Pancreas (tissue), 10 donors: ENCODE data around the gene SAMMSON. TPM values are rescaled to one million over a fixed set of nuclear protein-coding genes. Genes with fewer than 3 reads are reported as not detected.
A peak's percentile ranks its signal among the peaks of the same experiment; 100 is the strongest.

ENCODE experiments used
- ATAC-seq, 4 donors: fragments of 200-7000 bp; cut with Tn5 transposase; one replicate each; pipeline versions ENCODE4 v1.8.0 to v1.9.1; 2020; ENCODE audit warnings: mild to moderate bottlenecking in 4 of 4, moderate library complexity in 4 of 4
- DNase-seq, 6 donors: peaks; one replicate each; pipeline ENCODE4 v3.0.0-alpha.2; 2020
- FAIRE-seq: peaks from 2 replicates; lab custom pipeline; 2012; peaks lifted over from hg19 to GRCh38; lab: Jason Lieb, UNC
- H3K27ac ChIP-seq, 4 donors: fragments of 200-600 bp; sonication (generic); 1 replicate in 3 of 4; 2 replicates in 1 of 4; pipeline versions ENCODE4 v1.5.0 to v1.8.0; 2020
- H3K27me3 ChIP-seq, 4 donors: fragments of 200-600 bp; one replicate each; pipeline ENCODE4 v1.8.0; 2021
- H3K36me3 ChIP-seq, 3 donors: fragments of 200-600 bp; sonication (generic) in 1 of 3; one replicate each; pipeline versions ENCODE4 v1.5.0 to v1.8.0; 2020 to 2021
- H3K4me1 ChIP-seq, 3 donors: fragments of 200-600 bp; one replicate each; pipeline ENCODE4 v1.8.0; 2021
- H3K4me3 ChIP-seq, 4 donors: fragments of 200-600 bp; sonication (generic) in 2 of 4; one replicate each; pipeline versions ENCODE4 v1.5.0 to v1.8.0; 2020 to 2021
- H3K9me3 ChIP-seq, 4 donors: fragments of 200-600 bp; one replicate each; pipeline ENCODE4 v1.8.0; 2021
- WGBS, 2 donors: extraction: QIAGEN DNeasy Blood & Tissue Kit; methylation state at CpG; one replicate each; pipeline ENCODE4 v1.1.7; 2013; 5-methylcytosine and 5-hydroxymethylcytosine counted together
- intact Hi-C, 3 donors: fragments of 100-400 bp; cut with DNase I; formaldehyde crosslinking; loops; one replicate each; pipeline versions ENCODE4 v1.11.1 to v1.14.2; 2022
- polyA plus RNA-seq, 2 donors: library from polyadenylated mRNA; stranded (reverse); fragments of 200-250 nt; gene quantifications; one replicate each; pipeline ENCODE4 v1.2.3, GENCODE V29; 2013
- total RNA-seq, 6 donors: library from RNA; stranded (reverse); fragmentation: NEBNext Ultra II Directional in 4 of 6; extraction: Animal tissue kit (Norgen Biotek cat#: 25700) in 4 of 6; gene quantifications; one replicate each; pipeline versions ENCODE4 v1.2.1 to v1.2.4, GENCODE V29; 2021 to 2023
- TF ChIP-seq, protein P1 (sequence below), 4 donors: fragments of 200-600 bp; sonication (generic) in 3 of 4; IDR thresholded peaks; one replicate each; pipeline versions ENCODE4 v1.5.0 to v1.8.0; 2021; ENCODE audit warnings: antibody characterized with exemption in 4 of 4
- donor health status: healthy with polysubstance abuse.
- donor health status: DM: no; HTN: no; CAD: no; lungs with moderate emphysema.
- donor health status: DM: no; HTN: no; CAD: no.
- donor health status: control.
- donor health status: control.
- donor health status: Bipolar disorder and iron deficiency.
- donor health status: DM: yes; HTN: yes; CAD: no.
- donor health status: DM: no; HTN: no; CAD: no.
- donor health status: DM: no; HTN: no; CAD: no.
- donor health status: DM: yes; HTN: yes; CAD: no.

Gene SAMMSON
- total and polyA plus RNA-seq, 8 donors: 0.14 TPM; not detected in 7

DNA sequence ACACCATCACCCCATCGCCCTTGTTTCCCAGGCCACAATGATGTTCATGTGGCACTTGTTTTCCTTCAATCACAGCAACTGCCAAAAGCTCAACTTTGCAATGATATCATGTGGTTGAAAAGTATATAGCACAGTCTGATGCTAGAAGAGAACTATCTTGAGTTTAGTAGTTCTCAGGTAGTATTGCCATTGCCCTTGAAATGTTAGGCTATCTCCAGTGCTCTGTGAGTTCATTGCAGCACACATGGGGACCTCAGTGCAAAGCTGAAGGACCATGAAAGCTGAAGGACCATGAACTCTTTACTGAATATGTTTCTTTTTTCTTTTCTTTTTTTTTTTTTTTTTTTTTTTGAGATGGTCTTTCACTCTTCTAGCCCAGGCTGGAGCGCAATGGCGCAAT, 35.9 kb upstream of the SAMMSON start:
- ATAC-seq: no peak
- no peak for FAIRE-seq
- DNase-seq: no peak
- H3K9me3 ChIP-seq: no peaks in the 10 kb centered on the region
- 97 to 99% methylated on average over 3 of the region's 3 CpGs for WGBS, 2 donors
- no peaks in the 10 kb centered on the region for H3K4me1 ChIP-seq
- intact Hi-C loops: no loop called here
- no peaks in the 10 kb centered on the region for H3K27me3 ChIP-seq
- H3K4me3 ChIP-seq: no peak overlapping the region
- H3K36me3 ChIP-seq: peaks cover 0 to 25% (median 0%) of the 10 kb centered on the region in 3 donors
- no peak overlapping the region for H3K27ac ChIP-seq
- TF ChIP-seq, protein P1, sequence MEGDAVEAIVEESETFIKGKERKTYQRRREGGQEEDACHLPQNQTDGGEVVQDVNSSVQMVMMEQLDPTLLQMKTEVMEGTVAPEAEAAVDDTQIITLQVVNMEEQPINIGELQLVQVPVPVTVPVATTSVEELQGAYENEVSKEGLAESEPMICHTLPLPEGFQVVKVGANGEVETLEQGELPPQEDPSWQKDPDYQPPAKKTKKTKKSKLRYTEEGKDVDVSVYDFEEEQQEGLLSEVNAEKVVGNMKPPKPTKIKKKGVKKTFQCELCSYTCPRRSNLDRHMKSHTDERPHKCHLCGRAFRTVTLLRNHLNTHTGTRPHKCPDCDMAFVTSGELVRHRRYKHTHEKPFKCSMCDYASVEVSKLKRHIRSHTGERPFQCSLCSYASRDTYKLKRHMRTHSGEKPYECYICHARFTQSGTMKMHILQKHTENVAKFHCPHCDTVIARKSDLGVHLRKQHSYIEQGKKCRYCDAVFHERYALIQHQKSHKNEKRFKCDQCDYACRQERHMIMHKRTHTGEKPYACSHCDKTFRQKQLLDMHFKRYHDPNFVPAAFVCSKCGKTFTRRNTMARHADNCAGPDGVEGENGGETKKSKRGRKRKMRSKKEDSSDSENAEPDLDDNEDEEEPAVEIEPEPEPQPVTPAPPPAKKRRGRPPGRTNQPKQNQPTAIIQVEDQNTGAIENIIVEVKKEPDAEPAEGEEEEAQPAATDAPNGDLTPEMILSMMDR (IDR thresholded peaks at IDR 0.05): no peak

DNA sequence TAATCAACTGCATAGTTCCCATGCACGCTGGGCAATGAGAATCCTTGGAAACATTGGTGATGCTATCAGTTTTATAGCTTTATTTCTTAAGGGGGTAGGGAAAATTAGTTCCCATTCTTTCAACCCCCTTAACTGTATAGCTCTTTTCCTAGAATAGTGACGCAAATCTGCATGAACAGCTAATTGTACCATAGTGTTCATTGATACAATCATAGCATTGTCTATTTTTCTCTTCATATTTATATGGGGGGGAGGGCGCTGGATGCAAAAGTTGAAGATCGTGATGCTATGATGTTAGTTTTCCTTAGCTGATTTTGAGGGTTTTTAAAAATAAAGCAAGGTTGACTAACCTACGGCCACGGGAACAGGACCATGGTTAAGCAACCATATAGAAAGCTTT, 32.4 kb upstream of the SAMMSON start:
- DNase-seq: no peak
- peaks cover 0 to 9% (median 0%) of the 10 kb centered on the region in 3 donors for H3K36me3 ChIP-seq
- no peak overlapping the region for H3K27ac ChIP-seq
- 82 to 96% methylated on average over 6 of the region's 6 CpGs for WGBS, 2 donors
- H3K9me3 ChIP-seq: no peaks in the 10 kb centered on the region
- no peaks in the 10 kb centered on the region for H3K27me3 ChIP-seq
- no peak overlapping the region for H3K4me3 ChIP-seq
- TF ChIP-seq, protein P1 (IDR thresholded peaks at IDR 0.05): no peak
- intact Hi-C loops: no loop called here
- no peak for FAIRE-seq
- no peaks in the 10 kb centered on the region for H3K4me1 ChIP-seq
- ATAC-seq: no peak

DNA sequence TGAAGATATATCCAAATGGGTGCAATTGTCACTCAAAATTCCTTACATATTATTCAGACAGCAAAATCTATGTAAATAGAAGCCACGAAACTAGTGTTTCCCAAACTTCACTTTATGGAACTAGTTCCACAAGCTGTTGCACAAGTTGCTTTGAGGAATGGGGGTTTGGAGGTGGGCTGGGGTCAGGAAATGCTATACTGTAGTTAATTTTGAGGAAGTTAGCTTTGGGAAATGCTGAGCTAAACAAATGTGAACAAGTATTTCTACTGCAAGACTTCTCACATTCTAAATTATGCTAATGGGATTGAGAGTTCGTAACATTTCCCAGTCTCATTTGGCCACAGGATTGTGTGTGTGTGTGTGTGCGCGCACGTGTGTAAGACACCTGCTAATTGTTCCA, 28.7 kb upstream of the SAMMSON start:
- Histone ChIP-seq H3K4me3 (no peak overlapping the region), H3K4me1 (no peaks in the 10 kb centered on the region), H3K9me3 (no peaks in the 10 kb centered on the region), H3K27ac (no peak overlapping the region), H3K27me3 (no peaks in the 10 kb centered on the region), H3K36me3 (no peaks in the 10 kb centered on the region)
- ATAC-seq: peak in 1 of 4 donors; percentile 22
- DNase-seq: no peak
- WGBS, 2 donors: 83 to 96% methylated on average over 5 of the region's 5 CpGs
- FAIRE-seq: no peak
- TF ChIP-seq, protein P1 (IDR thresholded peaks at IDR 0.05): no peak
- intact Hi-C loops: no loop called here

DNA sequence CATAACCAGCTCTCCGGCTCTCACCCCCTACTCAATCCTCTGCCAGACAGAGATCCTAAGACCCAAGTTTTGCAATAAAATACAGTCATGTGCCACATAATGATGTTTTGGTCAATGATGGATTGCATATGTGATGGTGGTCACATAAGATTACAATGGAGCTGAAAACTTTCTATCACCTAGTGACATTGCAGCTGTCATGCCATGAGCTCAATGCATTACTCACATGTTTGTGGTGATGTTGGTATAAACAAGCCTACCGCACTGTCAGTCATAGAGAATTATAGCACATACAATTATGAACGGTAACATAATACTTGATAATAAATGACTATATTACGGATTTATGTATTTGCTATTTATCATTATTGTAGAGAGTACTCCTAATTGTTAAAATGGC, 26.9 kb upstream of the SAMMSON start:
- no peak for DNase-seq
- TF ChIP-seq, protein P1 (IDR thresholded peaks at IDR 0.05): no peak
- FAIRE-seq: no peak
- Histone ChIP-seq H3K4me3 (no peak overlapping the region), H3K4me1 (no peaks in the 10 kb centered on the region), H3K27me3 (no peaks in the 10 kb centered on the region), H3K36me3 (no peaks in the 10 kb centered on the region), H3K9me3 (no peaks in the 10 kb centered on the region), H3K27ac (no peak overlapping the region)
- intact Hi-C loops: no loop called here
- no peak for ATAC-seq
- WGBS, 2 donors: 88 to 92% methylated on average over 4 of the region's 4 CpGs

DNA sequence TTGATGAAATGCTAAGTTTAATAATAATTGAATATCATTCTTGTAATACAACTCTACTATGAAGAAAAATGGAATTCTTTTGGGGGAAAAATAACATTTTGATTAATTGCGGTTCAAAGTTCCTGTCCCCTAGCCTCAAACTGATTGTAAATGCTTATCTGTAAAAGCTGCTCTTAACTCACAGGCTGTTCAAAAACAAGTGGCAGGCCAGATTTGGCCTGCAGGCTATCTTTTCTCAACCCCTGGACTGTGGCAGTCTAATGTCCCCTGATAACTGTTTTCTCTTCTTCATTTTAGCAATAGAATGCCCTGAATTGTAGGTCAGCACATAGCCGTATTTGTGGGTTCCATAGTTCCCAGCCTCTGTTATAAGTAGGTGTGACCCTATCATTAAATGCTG, 23.5 kb upstream of the SAMMSON start:
- WGBS, 2 donors: 62 to 71% methylated on average over 2 of the region's 2 CpGs
- intact Hi-C loops: no loop called here
- no peak for ATAC-seq
- TF ChIP-seq, protein P1 (IDR thresholded peaks at IDR 0.05): no peak
- H3K4me1 ChIP-seq: no peaks in the 10 kb centered on the region
- FAIRE-seq: no peak
- H3K4me3 ChIP-seq: no peak overlapping the region
- no peaks in the 10 kb centered on the region for H3K9me3 ChIP-seq
- no peak overlapping the region for H3K27ac ChIP-seq
- no peak for DNase-seq
- H3K27me3 ChIP-seq: no peaks in the 10 kb centered on the region
- no peaks in the 10 kb centered on the region for H3K36me3 ChIP-seq
